GM13977 (cell line): ENCODE data around the gene VEZT.

Experiments
- DNase-seq: peaks from one replicate; pipeline ENCODE4 v3.0.0; 2012; ENCODE audit warnings: low spot score
- in situ Hi-C: fragments of 300-500 bp; cut with MboI; formaldehyde crosslinking; loops from one replicate; pipeline ENCODE4 v1.12.0; 2022; ENCODE audit warnings: low sequenced_read_pairs, low pct_unique_long_range_greater_than_20kb, mixed read lengths, inconsistent platforms; ENCODE audit not compliant: unreplicated experiment
- TF ChIP-seq, protein P1 (sequence below): IDR thresholded peaks from 2 replicates; pipeline ENCODE4 v1.5.1; 2012; ENCODE audit warnings: mild to moderate bottlenecking, control low read depth; ENCODE audit not compliant: insufficient read depth; ENCODE audit errors: extremely low read depth, missing control alignments

Gene VEZT

GRCh38 chr12:95261109-95261508 lies 43.5 kb downstream of the VEZT start:
- in situ Hi-C loops = no loop called here
- DNase-seq = no peak
- TF ChIP-seq, protein P1, sequence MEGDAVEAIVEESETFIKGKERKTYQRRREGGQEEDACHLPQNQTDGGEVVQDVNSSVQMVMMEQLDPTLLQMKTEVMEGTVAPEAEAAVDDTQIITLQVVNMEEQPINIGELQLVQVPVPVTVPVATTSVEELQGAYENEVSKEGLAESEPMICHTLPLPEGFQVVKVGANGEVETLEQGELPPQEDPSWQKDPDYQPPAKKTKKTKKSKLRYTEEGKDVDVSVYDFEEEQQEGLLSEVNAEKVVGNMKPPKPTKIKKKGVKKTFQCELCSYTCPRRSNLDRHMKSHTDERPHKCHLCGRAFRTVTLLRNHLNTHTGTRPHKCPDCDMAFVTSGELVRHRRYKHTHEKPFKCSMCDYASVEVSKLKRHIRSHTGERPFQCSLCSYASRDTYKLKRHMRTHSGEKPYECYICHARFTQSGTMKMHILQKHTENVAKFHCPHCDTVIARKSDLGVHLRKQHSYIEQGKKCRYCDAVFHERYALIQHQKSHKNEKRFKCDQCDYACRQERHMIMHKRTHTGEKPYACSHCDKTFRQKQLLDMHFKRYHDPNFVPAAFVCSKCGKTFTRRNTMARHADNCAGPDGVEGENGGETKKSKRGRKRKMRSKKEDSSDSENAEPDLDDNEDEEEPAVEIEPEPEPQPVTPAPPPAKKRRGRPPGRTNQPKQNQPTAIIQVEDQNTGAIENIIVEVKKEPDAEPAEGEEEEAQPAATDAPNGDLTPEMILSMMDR = no peak

- in situ Hi-C loops = no loop called here
- TF ChIP-seq, protein P1 = no peak
- DNase-seq = no peak
Measured at GRCh38 chr12:95262808-95263207, 45.2 kb downstream of the VEZT start.

DNA sequence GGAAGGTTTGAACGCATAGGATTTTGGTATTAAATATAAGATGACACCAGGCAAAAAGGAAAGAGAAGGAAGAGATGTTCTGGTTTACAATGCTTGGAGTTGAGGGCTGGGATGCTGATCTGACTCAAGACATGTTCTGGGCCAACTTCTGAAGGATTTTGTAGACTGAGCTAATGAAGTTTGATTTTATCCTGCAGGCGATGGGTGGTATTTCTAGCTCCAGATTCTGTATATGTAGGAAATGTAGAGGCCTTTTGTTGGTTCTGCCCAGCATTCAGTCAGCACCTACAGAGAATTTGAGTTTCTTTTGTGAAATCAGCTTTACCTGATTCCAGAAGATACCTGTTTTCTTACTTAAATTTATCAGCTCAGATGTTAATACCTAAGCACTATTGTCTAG lies 48.2 kb downstream of the VEZT start:
- DNase-seq = no peak
- in situ Hi-C loops = no loop called here

DNA sequence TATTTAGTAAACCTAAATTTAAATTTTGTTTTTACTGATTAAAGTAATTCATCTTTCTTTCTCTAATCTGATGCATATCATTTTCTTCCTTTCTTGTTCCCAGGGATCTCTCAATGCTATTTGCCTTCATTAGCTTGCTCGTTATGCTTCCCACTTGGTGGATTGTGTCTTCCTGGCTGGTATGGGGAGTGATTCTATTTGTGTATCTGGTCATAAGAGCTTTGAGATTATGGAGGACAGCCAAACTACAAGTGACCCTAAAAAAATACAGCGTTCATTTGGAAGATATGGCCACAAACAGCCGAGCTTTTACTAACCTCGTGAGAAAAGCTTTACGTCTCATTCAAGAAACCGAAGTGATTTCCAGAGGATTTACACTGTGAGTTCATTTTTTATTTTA lies 48.6 kb downstream of the VEZT start:
- in situ Hi-C loops = no loop called here
- TF ChIP-seq, protein P1 = no peak
- no peak for DNase-seq

More for the DNA sequence above, 48.2 kb downstream of the VEZT start:
- TF ChIP-seq, protein P1 = no peak

DNA sequence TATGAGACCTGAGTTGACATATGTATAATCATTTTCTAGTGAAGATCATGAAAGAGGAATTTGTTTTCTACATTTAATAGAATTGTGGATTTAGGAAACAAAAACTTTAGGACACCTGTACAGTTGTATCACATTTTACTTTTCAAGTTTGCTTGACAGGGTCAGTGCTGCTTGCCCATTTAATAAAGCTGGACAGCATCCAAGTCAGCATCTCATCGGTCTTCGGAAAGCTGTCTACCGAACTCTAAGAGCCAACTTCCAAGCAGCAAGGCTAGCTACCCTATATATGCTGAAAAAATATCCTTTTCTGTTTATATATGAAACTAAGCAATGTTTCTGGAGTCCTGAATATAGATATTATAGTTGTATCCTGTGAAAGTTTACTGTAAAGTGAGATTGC lies 52.3 kb downstream of the VEZT start:
- TF ChIP-seq, protein P1 = no peak
- no peak for DNase-seq
- in situ Hi-C loops = no loop called here

DNA sequence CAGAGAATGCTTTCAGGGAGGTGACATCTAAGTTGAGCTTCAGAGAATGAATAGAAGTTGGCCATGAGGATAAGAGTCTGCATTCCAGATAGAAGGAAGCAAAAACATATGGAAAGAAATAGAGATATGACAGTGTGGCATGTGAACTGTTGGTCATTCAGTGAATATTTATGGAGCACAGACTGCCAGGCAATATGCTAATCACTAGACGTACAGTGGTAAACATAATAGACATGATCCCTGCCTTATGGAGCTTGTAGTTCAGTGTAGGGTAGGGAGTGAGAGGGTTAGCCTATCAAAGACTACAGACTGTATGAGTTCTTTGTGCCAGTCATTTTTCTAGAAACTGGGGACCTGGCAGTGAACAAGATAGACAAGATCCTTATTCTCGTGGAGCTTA lies 53.9 kb downstream of the VEZT start:
- DNase-seq = no peak
- TF ChIP-seq, protein P1 = no peak
- in situ Hi-C loops = no loop called here

GRCh38 chr12:95277139-95277538 lies 59.5 kb downstream of the VEZT start:
- no peak for DNase-seq

More at GRCh38 chr12:95277139-95277538, 59.5 kb downstream of the VEZT start:
- in situ Hi-C loops = no loop called here
- TF ChIP-seq, protein P1 = no peak
